ENCODE results near the gene SLC35A2.

The SLC35A2 gene

DNA sequence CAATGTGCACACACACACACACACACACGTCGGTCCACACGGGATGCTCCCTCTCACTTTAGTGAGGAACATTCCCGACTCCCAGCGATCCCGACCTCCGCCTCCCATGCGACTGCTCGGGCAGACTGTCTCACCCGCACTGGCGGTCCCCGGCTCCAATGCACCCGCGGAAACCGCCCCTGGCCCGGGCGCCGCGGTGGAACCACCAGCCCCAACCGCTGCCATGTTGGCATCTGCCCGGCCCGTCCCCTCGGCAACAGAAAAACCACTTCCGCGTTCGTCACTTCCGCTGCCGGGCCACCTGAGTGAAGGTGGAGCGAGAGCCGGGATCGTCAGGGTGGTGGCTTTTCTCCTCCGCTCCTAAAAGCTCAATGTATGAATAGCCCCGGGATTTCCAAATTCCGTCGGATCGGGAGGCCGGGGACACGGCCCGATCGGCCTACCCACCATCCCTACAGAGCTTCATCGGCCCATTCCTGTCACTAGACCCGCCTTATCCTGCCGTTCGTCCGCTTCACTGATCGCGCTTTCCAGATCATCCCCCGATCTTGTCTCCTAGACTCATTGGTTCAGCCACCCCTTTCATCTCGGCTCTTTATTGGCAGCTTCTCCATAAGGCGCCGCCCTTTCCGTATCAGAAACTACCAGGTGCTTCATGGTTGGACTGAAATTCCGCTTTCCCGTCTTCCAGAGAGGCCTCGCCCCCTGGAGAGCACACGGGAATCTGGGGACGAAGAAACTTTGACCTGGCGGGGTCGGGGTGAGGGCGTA is at the start of gene SLC35A2:
TSS of gene SLC35A2 (minus strand) at position 235 of the 771 bp plus-strand sequence. CDS start at position 225, 10 bp downstream.
- TF ChIP-seq, protein P1, sequence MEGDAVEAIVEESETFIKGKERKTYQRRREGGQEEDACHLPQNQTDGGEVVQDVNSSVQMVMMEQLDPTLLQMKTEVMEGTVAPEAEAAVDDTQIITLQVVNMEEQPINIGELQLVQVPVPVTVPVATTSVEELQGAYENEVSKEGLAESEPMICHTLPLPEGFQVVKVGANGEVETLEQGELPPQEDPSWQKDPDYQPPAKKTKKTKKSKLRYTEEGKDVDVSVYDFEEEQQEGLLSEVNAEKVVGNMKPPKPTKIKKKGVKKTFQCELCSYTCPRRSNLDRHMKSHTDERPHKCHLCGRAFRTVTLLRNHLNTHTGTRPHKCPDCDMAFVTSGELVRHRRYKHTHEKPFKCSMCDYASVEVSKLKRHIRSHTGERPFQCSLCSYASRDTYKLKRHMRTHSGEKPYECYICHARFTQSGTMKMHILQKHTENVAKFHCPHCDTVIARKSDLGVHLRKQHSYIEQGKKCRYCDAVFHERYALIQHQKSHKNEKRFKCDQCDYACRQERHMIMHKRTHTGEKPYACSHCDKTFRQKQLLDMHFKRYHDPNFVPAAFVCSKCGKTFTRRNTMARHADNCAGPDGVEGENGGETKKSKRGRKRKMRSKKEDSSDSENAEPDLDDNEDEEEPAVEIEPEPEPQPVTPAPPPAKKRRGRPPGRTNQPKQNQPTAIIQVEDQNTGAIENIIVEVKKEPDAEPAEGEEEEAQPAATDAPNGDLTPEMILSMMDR (IDR thresholded peaks at IDR 0.05; ENCODE audit: insufficient read depth, low read depth, low read length, missing control alignments), result no peak
- DNase-seq (ENCODE audit: low read depth), result peak; percentile 87
- H3K4me3 ChIP-seq (ENCODE audit: low read length), result peak within 1 kb of the TSS; percentile 83

- no peak for DNase-seq (ENCODE audit: low read depth)
- H3K4me3 ChIP-seq (ENCODE audit: low read length), result no peak overlapping the region
- TF ChIP-seq, protein P1 (IDR thresholded peaks at IDR 0.05; ENCODE audit: insufficient read depth, low read depth, low read length, missing control alignments), result no peak
Observed at GRCh38 chrX:48960291-48960690, 48.8 kb upstream of the SLC35A2 start.

- TF ChIP-seq, protein P1 (IDR thresholded peaks at IDR 0.05; ENCODE audit: insufficient read depth, low read depth, low read length, missing control alignments), result no peak
- H3K4me3 ChIP-seq (ENCODE audit: low read length), result peak overlapping the region; percentile 53
- peak; percentile 60 for DNase-seq (ENCODE audit: low read depth)
Observed at GRCh38 chrX:48958635-48959094, 47.2 kb upstream of the SLC35A2 start.

GRCh38 chrX:48957827-48958634 is 46.6 kb upstream of the SLC35A2 start:
- peak; percentile 97 for DNase-seq (ENCODE audit: low read depth)
- H3K4me3 ChIP-seq (ENCODE audit: low read length), result peak overlapping the region; percentile 65
- TF ChIP-seq, protein P1 (IDR thresholded peaks at IDR 0.05; ENCODE audit: insufficient read depth, low read depth, low read length, missing control alignments), result no peak

DNA sequence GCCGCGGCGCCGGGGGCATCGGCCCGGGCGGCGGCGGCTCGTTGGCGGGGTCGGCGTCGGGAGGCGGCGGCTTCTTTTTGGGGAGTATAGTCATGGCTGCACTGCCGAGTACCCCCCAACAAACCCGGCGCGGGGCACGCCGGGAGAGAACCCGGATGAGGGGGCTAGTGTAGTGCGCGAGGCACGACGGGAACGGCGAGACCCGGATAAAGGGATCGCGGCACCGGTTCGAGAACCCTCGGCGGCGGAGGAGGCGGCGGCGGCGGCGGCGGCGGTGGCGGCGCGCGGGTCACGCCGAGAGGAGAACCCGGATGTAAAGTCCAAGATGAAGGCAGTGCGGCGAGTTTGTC is 46.0 kb upstream of the SLC35A2 start, which contains the start of gene OTUD5:
TSS of gene OTUD5 (minus strand) at position 131 of the 350 bp plus-strand sequence. CDS start at position 94, 37 bp downstream.
- TF ChIP-seq, protein P1 (IDR thresholded peaks at IDR 0.05; ENCODE audit: insufficient read depth, low read depth, low read length, missing control alignments), result no peak
- peak within 1 kb of the TSS; percentile 65 for H3K4me3 ChIP-seq (ENCODE audit: low read length)
- DNase-seq (ENCODE audit: low read depth), result no peak

DNA sequence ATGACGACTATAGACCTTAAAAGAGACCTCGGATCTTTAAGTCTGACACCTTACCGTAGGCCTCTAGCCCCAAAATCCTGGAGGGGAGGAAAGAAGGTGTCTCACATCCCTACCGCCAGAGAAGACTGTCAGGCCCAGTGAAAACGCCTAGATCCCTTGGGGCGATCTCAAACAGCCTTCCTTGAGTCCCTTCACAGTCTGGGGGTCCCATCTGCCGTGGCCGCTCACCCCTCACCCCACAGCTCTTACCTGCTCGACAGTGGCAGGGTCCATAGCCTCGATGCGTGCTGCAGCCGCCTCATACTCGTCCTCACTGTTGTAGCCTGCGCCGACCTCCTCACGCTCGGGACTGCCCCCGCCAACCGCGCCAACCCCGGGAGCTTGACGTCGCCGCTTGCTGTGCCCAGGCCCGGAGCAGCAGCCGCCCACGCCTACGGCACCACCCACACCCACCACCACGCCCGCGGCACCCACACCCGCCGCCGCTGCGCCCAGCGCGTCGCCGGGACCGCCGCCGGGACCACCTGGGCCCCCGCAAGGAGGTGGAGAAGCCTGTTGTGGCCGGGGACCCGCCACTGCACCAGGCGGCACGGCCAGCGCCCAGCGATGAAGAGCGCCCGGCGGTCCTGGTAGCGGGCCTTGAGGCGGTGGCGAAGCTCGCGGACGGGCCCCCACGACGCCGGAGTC is 45.4 kb upstream of the SLC35A2 start:
- peak overlapping the region; percentile 62 for H3K4me3 ChIP-seq (ENCODE audit: low read length)
- TF ChIP-seq, protein P1 (IDR thresholded peaks at IDR 0.05; ENCODE audit: insufficient read depth, low read depth, low read length, missing control alignments), result no peak
- peak; percentile 16 for DNase-seq (ENCODE audit: low read depth)
